ENCODE measurements around the gene TIFAB.

- TF ChIP-seq CTCF (IDR thresholded peaks at IDR 0.05; ENCODE audit: poor library complexity, severe bottlenecking), result no peak
- no peak for TF ChIP-seq EP300 (conservative IDR thresholded peaks at IDR 0.05; ENCODE audit: poor library complexity, severe bottlenecking)
Measured at GRCh38 chr5:135487839-135488514, 35.8 kb upstream of the TIFAB start.

Measured in neural cell (in vitro differentiated cells).